ENCODE data around the gene GALNT14.

DNA sequence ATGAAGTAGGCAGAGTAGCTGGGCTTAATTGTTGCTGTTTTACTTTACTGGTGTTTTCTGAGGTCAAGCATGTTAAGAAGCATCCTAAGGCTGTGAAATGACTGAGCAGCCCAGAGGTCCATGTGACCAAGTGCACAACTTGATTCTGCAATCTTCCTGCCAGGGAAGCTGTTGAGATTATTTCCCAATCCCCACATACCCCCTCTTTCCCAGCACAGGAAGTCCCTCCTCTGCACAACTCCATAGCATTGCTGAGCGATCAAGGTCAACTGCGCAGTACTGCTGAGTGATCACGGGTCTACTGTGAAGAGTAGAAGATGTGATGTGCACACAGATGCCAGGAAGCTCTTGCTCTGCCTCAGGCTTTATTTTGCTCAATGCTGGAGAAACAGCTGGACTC lies 105.8 kb downstream of the GALNT14 start:
- TF ChIP-seq, protein P1, sequence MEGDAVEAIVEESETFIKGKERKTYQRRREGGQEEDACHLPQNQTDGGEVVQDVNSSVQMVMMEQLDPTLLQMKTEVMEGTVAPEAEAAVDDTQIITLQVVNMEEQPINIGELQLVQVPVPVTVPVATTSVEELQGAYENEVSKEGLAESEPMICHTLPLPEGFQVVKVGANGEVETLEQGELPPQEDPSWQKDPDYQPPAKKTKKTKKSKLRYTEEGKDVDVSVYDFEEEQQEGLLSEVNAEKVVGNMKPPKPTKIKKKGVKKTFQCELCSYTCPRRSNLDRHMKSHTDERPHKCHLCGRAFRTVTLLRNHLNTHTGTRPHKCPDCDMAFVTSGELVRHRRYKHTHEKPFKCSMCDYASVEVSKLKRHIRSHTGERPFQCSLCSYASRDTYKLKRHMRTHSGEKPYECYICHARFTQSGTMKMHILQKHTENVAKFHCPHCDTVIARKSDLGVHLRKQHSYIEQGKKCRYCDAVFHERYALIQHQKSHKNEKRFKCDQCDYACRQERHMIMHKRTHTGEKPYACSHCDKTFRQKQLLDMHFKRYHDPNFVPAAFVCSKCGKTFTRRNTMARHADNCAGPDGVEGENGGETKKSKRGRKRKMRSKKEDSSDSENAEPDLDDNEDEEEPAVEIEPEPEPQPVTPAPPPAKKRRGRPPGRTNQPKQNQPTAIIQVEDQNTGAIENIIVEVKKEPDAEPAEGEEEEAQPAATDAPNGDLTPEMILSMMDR (IDR thresholded peaks at IDR 0.05), result no peak
- TF ChIP-seq ZNF232 (CRISPR knock-in tag; IDR thresholded peaks at IDR 0.05) (no peak), ZNF281 (CRISPR knock-in tag; IDR thresholded peaks at IDR 0.05) (no peak), ELF4 (CRISPR knock-in tag; IDR thresholded peaks at IDR 0.05; ENCODE audit: low read depth) (no peak), SP1 (CRISPR knock-in tag; conservative IDR thresholded peaks at IDR 0.05) (no peak), ESRRA (CRISPR knock-in tag; IDR thresholded peaks at IDR 0.05; ENCODE audit: borderline replicate concordance) (no peak), NR3C1 (CRISPR knock-in tag; conservative IDR thresholded peaks at IDR 0.05; ENCODE audit: low read depth) (no peak), SOX15 (CRISPR knock-in tag; IDR thresholded peaks at IDR 0.05) (no peak)
- TF ChIP-seq, protein P2, sequence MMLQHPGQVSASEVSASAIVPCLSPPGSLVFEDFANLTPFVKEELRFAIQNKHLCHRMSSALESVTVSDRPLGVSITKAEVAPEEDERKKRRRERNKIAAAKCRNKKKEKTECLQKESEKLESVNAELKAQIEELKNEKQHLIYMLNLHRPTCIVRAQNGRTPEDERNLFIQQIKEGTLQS (CRISPR knock-in tag; conservative IDR thresholded peaks at IDR 0.05), result no peak
